K562 (cell line): Measurements from ENCODE around the gene ANO8.

Experiments used
- BRCA1 ChIP-seq, 2 experiments: fragments of 450-650 bp in 1 of 2; sonication (generic) in 1 of 2; formaldehyde crosslinking in 1 of 2; IDR thresholded peaks; 2 replicates each; pipeline versions ENCODE4 v1.5.0 to v1.6.1; 2017 to 2020; ENCODE audit warnings: mild to moderate bottlenecking in 1 of 2, missing genetic modification reagents in 1 of 2
- CGGBP1 ChIP-seq: fragments of 250-450 bp; sonication (Bioruptor Pico); IDR thresholded peaks from 2 replicates; pipeline ENCODE4 v1.9.0; 2021; ENCODE audit warnings: mild to moderate bottlenecking
- ELK1 ChIP-seq: sonication (generic); formaldehyde crosslinking; IDR thresholded peaks from 2 replicates; pipeline ENCODE4 v1.8.1; 2022; ENCODE audit warnings: missing genetic modification reagents
- NCOA4 ChIP-seq: fragments of 450-650 bp; IDR thresholded peaks from 2 replicates; pipeline ENCODE4 v1.6.1; 2018; ENCODE audit warnings: mild to moderate bottlenecking; ENCODE audit not compliant: partially characterized antibody
- RAD21 ChIP-seq, 2 experiments: fragments of 250-450 bp in 1 of 2; fragments of 450-650 bp in 1 of 2; sonication (Bioruptor Pico) in 1 of 2; formaldehyde crosslinking in 1 of 2; IDR thresholded peaks in 1 of 2; conservative IDR thresholded peaks in 1 of 2; 2 replicates each; pipeline versions ENCODE4 v1.4.0 to v1.8.0; 2020 to 2022; ENCODE audit warnings: mild to moderate bottlenecking in 2 of 2, moderate library complexity in 1 of 2
- SIN3A ChIP-seq, 2 experiments: fragments of 150-350 bp in 1 of 2; IDR thresholded peaks; 2 replicates each; pipeline ENCODE4 v1.6.1; 2011 to 2016; ENCODE audit warnings: borderline replicate concordance in 2 of 2, low read depth in 2 of 2, low read length in 2 of 2, mild to moderate bottlenecking in 2 of 2, moderate library complexity in 2 of 2; ENCODE audit not compliant: control insufficient read depth in 1 of 2
- TFE3 ChIP-seq: fragments of 450-650 bp; formaldehyde crosslinking; IDR thresholded peaks from 2 replicates; pipeline ENCODE4 v1.4.0; 2020; ENCODE audit warnings: mild to moderate bottlenecking, mixed read lengths
- ZNF124 ChIP-seq: sonication (generic); formaldehyde crosslinking; IDR thresholded peaks from 2 replicates; pipeline ENCODE4 v1.8.1; 2022; ENCODE audit warnings: missing genetic modification reagents
- ZNF324 ChIP-seq: fragments of 250-450 bp; sonication (Bioruptor Pico); IDR thresholded peaks from 2 replicates; pipeline ENCODE4 v1.4.0; 2020; ENCODE audit warnings: mild to moderate bottlenecking
- TF ChIP-seq, protein P1 (sequence below): sonication (generic); formaldehyde crosslinking; IDR thresholded peaks from 2 replicates; pipeline ENCODE4 v1.8.1; 2022; ENCODE audit warnings: missing genetic modification reagents

DNA sequence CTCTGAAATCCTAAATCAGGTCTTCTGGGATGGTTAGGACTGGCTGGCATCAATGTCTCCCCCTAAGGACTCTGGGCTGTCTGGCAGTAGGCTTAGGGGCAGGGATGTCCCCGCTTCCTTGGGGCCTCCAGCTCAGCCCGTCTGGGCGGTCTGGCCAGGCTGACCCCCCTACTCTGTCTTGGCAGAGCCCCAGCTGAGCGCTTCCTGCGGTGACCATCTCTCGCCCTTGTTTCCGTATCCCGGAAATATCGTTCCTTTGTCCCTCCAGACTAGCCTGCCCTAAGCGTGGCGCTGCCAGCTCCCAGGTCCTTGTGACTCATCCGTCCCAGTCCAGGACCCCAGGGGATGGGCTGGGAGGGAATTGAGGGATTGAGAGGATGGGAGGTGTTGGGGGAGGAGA is 14.0 kb upstream of the ANO8 start:
- TF ChIP-seq, protein P1, sequence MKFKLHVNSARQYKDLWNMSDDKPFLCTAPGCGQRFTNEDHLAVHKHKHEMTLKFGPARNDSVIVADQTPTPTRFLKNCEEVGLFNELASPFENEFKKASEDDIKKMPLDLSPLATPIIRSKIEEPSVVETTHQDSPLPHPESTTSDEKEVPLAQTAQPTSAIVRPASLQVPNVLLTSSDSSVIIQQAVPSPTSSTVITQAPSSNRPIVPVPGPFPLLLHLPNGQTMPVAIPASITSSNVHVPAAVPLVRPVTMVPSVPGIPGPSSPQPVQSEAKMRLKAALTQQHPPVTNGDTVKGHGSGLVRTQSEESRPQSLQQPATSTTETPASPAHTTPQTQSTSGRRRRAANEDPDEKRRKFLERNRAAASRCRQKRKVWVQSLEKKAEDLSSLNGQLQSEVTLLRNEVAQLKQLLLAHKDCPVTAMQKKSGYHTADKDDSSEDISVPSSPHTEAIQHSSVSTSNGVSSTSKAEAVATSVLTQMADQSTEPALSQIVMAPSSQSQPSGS (CRISPR knock-in tag): no peak
- TF ChIP-seq CGGBP1 (CRISPR knock-in tag) (no peak), ZNF324 (CRISPR knock-in tag) (no peak), TFE3 (CRISPR knock-in tag) (no peak), BRCA1 (IDR thresholded peaks at IDR 0.05) (no peak), BRCA1 (CRISPR knock-in tag; IDR thresholded peaks at IDR 0.05) (no peak), ZNF124 (CRISPR knock-in tag) (no peak), ELK1 (CRISPR knock-in tag) (no peak), SIN3A (IDR thresholded peaks at IDR 0.05; ENCODE audit: borderline replicate concordance in 2 of 2, control insufficient read depth in 1 of 2, low read depth in 2 of 2, low read length in 2 of 2) (no peak), NCOA4 (no peak), RAD21 (CRISPR knock-in tag; conservative IDR thresholded peaks at IDR 0.05 in 1 of 2, IDR thresholded peaks at IDR 0.05 in 1 of 2) (no peak)
